ENCODE results near the gene HOXB9. TPM values are rescaled to one million over a fixed set of nuclear protein-coding genes. Genes with fewer than 3 reads are reported as not detected.

HOXB9 gene
- total RNA-seq, 2 experiments from 2014 or later = not detected

GRCh38 chr17:48639136-48639535 is 13.0 kb upstream of the HOXB9 start:
- ChIA-PET CTCF (ENCODE audit: unreplicated experiment) (no interaction called here), POLR2A (interaction anchor here (0.5 to 0.6 kb wide), 2 partner anchors 265 to 416 kb away, joined by 3 to 5 read pairs; no protein-coding TSS in a partner anchor)
- no peaks in the 10 kb centered on the region for H3K79me2 ChIP-seq (ENCODE audit: insufficient read depth, low read depth, low read length)
- TF ChIP-seq EZH2phosphoT487 (IDR thresholded peaks at IDR 0.05; ENCODE audit: borderline replicate concordance, low read depth, low read length) = no peak
- TF ChIP-seq CTCF (conservative IDR thresholded peaks at IDR 0.05; ENCODE audit: low read length) = no peak
- no peak overlapping the region for H3K4me3 ChIP-seq (ENCODE audit: low read depth, low read length, poor library complexity, severe bottlenecking)
- no peak for DNase-seq (ENCODE audit: low spot score)
- H3K27ac ChIP-seq (ENCODE audit: low read depth, low read length, poor library complexity, severe bottlenecking) = no peak overlapping the region
- intact Hi-C loops (cut with micrococcal nuclease; ENCODE audit: unreplicated experiment) = no loop called here
- H3K4me2 ChIP-seq (ENCODE audit: low read length) = no peak overlapping the region
- H3K9me3 ChIP-seq (ENCODE audit: low read length) = no peaks in the 10 kb centered on the region
- H3K36me3 ChIP-seq (ENCODE audit: insufficient read depth, low read length) = no peaks in the 10 kb centered on the region
- no peaks in the 10 kb centered on the region for H4K20me1 ChIP-seq (ENCODE audit: insufficient read depth, low read length)
- no peaks in the 10 kb centered on the region for H3K9me2 ChIP-seq (ENCODE audit: insufficient read depth, low read length)
- H3K4me1 ChIP-seq (ENCODE audit: insufficient read depth, low read length, poor library complexity, severe bottlenecking) = no peaks in the 10 kb centered on the region
- no TSS peak for BruUV-seq (replicated peaks)
- no peak overlapping the region for H2AFZ ChIP-seq (ENCODE audit: low read length)

DNA sequence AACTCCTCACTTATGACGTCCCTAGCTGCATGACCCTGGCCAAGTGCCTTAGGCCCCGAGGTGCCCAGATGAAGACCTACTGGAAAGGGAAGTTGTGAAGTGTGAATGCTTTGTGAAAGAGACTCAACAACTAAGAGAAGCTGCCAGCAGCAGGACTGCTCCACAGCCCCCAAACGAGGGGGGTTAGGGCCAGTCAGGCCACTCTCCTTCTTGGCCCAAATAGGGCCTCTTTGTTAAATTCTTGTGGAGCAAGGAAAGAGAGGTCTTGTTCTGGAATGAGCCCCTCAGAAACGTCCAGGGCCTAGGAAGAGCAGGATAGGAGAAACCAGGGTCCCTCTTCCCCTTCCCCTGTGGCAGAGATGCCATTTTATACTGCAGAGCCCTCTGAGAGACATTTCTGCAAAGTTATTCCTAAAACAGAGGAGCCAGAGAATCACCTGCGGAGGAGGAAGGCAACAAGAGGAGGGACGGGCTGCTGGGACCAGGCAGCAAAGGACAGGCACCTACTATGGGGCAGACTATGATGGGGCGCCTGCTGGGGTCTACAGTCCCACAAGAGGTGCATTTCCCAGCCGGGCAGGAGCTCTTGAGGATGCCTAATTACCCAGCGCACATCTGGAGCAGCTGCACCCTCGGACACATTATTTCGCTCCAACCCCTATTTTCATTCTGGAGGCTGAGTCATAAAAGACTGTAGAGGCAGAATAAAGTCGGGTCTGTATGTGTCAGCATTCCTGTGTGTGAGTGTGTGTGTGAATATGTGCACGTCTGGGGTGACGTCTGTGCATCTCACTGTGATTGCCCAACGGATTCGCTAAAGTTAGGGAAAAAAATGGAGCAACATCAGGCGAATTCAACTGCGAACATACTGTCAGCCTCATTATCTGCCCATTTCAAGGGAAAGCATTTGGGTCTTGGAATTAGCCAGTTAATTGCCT is 11.4 kb upstream of the HOXB9 start:
- POLR2A ChIA-PET = no interaction called here

More for the DNA sequence above, 11.4 kb upstream of the HOXB9 start:
- TF ChIP-seq CTCF (conservative IDR thresholded peaks at IDR 0.05; ENCODE audit: low read length) (no peak), EZH2phosphoT487 (IDR thresholded peaks at IDR 0.05; ENCODE audit: borderline replicate concordance, low read depth, low read length) (no peak)
- intact Hi-C loops (cut with micrococcal nuclease; ENCODE audit: unreplicated experiment) = no loop called here
- Histone ChIP-seq H3K36me3 (ENCODE audit: insufficient read depth, low read length) (no peaks in the 10 kb centered on the region), H3K27ac (ENCODE audit: low read depth, low read length, poor library complexity, severe bottlenecking) (no peak overlapping the region), H2AFZ (ENCODE audit: low read length) (no peak overlapping the region), H3K4me2 (ENCODE audit: low read length) (no peak overlapping the region), H4K20me1 (ENCODE audit: insufficient read depth, low read length) (no peaks in the 10 kb centered on the region), H3K4me1 (ENCODE audit: insufficient read depth, low read length, poor library complexity, severe bottlenecking) (no peaks in the 10 kb centered on the region), H3K79me2 (ENCODE audit: insufficient read depth, low read depth, low read length) (no peaks in the 10 kb centered on the region), H3K9me3 (ENCODE audit: low read length) (no peaks in the 10 kb centered on the region), H3K9me2 (ENCODE audit: insufficient read depth, low read length) (no peaks in the 10 kb centered on the region), H3K4me3 (ENCODE audit: low read depth, low read length, poor library complexity, severe bottlenecking) (no peak overlapping the region)
- CTCF ChIA-PET (ENCODE audit: unreplicated experiment) = interaction anchor here (1.0 kb wide), 1 partner anchor 14 kb away, joined by 3 read pairs; no protein-coding TSS in a partner anchor
- BruUV-seq (replicated peaks) = no TSS peak
- DNase-seq (ENCODE audit: low spot score) = no peak
